H7 (cell line): ENCODE measurements around the gene EFNB2. TPM values are rescaled to one million over a fixed set of nuclear protein-coding genes. Genes with fewer than 3 reads are reported as not detected.

Experiments used
- DNase-seq: peaks from one replicate; pipeline ENCODE4 v3.0.0; 2012
- H3K27me3 ChIP-seq: 2 replicates; pipeline ENCODE4 v1.6.0; 2011; ENCODE audit warnings: mild to moderate bottlenecking, low read length; ENCODE audit not compliant: control insufficient read depth, insufficient read depth
- H3K36me3 ChIP-seq: replicated peaks from 2 replicates; pipeline ENCODE4 v1.5.1; 2011; ENCODE audit warnings: low read length; ENCODE audit not compliant: control insufficient read depth, insufficient read depth
- H3K4me3 ChIP-seq: 2 replicates; pipeline ENCODE4 v1.5.1; 2011; ENCODE audit warnings: low read depth, mild to moderate bottlenecking, control low read depth, low read length, moderate library complexity; ENCODE audit not compliant: insufficient read depth
- total RNA-seq: library from RNA; depleted of rRNA; stranded (reverse); fragments of >200 nt; shearing (Covaris generic); gene quantifications from 2 replicates; pipeline ENCODE4 v1.2.3, GENCODE V29; 2014

Gene EFNB2
- total RNA-seq, 1 experiment from 2014 or later: 14.7 TPM

- Histone ChIP-seq H3K4me3 (no peak overlapping the region), H3K36me3 (no peaks in the 10 kb centered on the region), H3K27me3 (no peaks in the 10 kb centered on the region)
- DNase-seq: no peak
These were observed 55.5 kb downstream of the EFNB2 start for GRCh38 chr13:106479929-106480328.

GRCh38 chr13:106478116-106478515 lies 57.3 kb downstream of the EFNB2 start:
- Histone ChIP-seq H3K36me3 (no peaks in the 10 kb centered on the region), H3K4me3 (no peak overlapping the region), H3K27me3 (no peaks in the 10 kb centered on the region)
- DNase-seq: no peak

- DNase-seq: no peak
- H3K4me3 ChIP-seq: no peak overlapping the region
- H3K27me3 ChIP-seq: no peaks in the 10 kb centered on the region
- H3K36me3 ChIP-seq: no peaks in the 10 kb centered on the region
These were observed 58.2 kb downstream of the EFNB2 start for GRCh38 chr13:106477303-106477702.

- no peak for DNase-seq
- no peaks in the 10 kb centered on the region for H3K36me3 ChIP-seq
- no peak overlapping the region for H3K4me3 ChIP-seq
- H3K27me3 ChIP-seq: no peaks in the 10 kb centered on the region
These were observed 59.6 kb downstream of the EFNB2 start for GRCh38 chr13:106475852-106476251.

GRCh38 chr13:106474912-106475311 lies 60.5 kb downstream of the EFNB2 start:
- DNase-seq: no peak
- Histone ChIP-seq H3K27me3 (no peaks in the 10 kb centered on the region), H3K4me3 (no peak overlapping the region), H3K36me3 (no peaks in the 10 kb centered on the region)

GRCh38 chr13:106473154-106473553 lies 62.3 kb downstream of the EFNB2 start:
- no peaks in the 10 kb centered on the region for H3K27me3 ChIP-seq
- no peaks in the 10 kb centered on the region for H3K36me3 ChIP-seq
- no peak for DNase-seq
- no peak overlapping the region for H3K4me3 ChIP-seq

- Histone ChIP-seq H3K4me3 (no peak overlapping the region), H3K36me3 (no peaks in the 10 kb centered on the region), H3K27me3 (no peaks in the 10 kb centered on the region)
- DNase-seq: no peak
These were observed 62.8 kb downstream of the EFNB2 start for GRCh38 chr13:106472621-106473020.

- Histone ChIP-seq H3K36me3 (no peaks in the 10 kb centered on the region), H3K27me3 (no peaks in the 10 kb centered on the region), H3K4me3 (no peak overlapping the region)
- DNase-seq: peak; percentile 76
These were observed 63.4 kb downstream of the EFNB2 start for GRCh38 chr13:106471957-106472543.

GRCh38 chr13:106470576-106470975 lies 64.9 kb downstream of the EFNB2 start:
- Histone ChIP-seq H3K36me3 (no peaks in the 10 kb centered on the region), H3K4me3 (no peak overlapping the region), H3K27me3 (no peaks in the 10 kb centered on the region)
- no peak for DNase-seq

- Histone ChIP-seq H3K36me3 (no peaks in the 10 kb centered on the region), H3K27me3 (no peaks in the 10 kb centered on the region), H3K4me3 (no peak overlapping the region)
- DNase-seq: no peak
These were observed 66.5 kb downstream of the EFNB2 start for GRCh38 chr13:106468744-106469590.

GRCh38 chr13:106468207-106468606 lies 67.3 kb downstream of the EFNB2 start:
- Histone ChIP-seq H3K27me3 (no peaks in the 10 kb centered on the region), H3K36me3 (no peaks in the 10 kb centered on the region), H3K4me3 (no peak overlapping the region)
- no peak for DNase-seq

- peak; percentile 39 for DNase-seq
- Histone ChIP-seq H3K27me3 (no peaks in the 10 kb centered on the region), H3K4me3 (no peak overlapping the region), H3K36me3 (no peaks in the 10 kb centered on the region)
These were observed 67.9 kb downstream of the EFNB2 start for GRCh38 chr13:106467427-106468122.

- Histone ChIP-seq H3K27me3 (no peaks in the 10 kb centered on the region), H3K36me3 (no peaks in the 10 kb centered on the region), H3K4me3 (no peak overlapping the region)
- no peak for DNase-seq
These were observed 68.6 kb downstream of the EFNB2 start for GRCh38 chr13:106466691-106467426.

- Histone ChIP-seq H3K27me3 (no peaks in the 10 kb centered on the region), H3K4me3 (no peak overlapping the region), H3K36me3 (no peaks in the 10 kb centered on the region)
- DNase-seq: no peak
These were observed 71.4 kb downstream of the EFNB2 start for GRCh38 chr13:106464076-106464475.
